Natural killer cell (primary cell): ENCODE data around the gene TRIM47. TPM values are rescaled to one million over a fixed set of nuclear protein-coding genes. Genes with fewer than 3 reads are reported as not detected.
"Not testable (repeated sequence)": the region's sequence is repeated elsewhere in the genome, so short reads cannot be mapped to it uniquely, and the experiment has no call there.

Experiments
- ATAC-seq, 3 donors: fragments of 150-1000 bp in 2 of 3; fragments of 200-7000 bp in 1 of 3; cut with Tn5 transposase; 1 replicate in 1 of 3; 2 replicates in 2 of 3; pipeline ENCODE4 v1.10.0; 2021; ENCODE audit warnings: mild to moderate bottlenecking in 2 of 3, moderate library complexity in 2 of 3
- DNase-seq, 2 donors: peaks; one replicate each; pipeline versions ENCODE4 v3.0.0 to v3.0.0-alpha.2; 2013 to 2021; ENCODE audit warnings: mixed read lengths in 1 of 2
- H3K27ac ChIP-seq: one replicate; pipeline ENCODE4 v1.5.1; 2013; ENCODE audit warnings: mild to moderate bottlenecking, low read length
- H3K27me3 ChIP-seq: one replicate; pipeline ENCODE4 v1.6.1; 2013; ENCODE audit warnings: low read length; ENCODE audit not compliant: control insufficient read depth, insufficient read depth
- H3K36me3 ChIP-seq: one replicate; pipeline ENCODE4 v1.6.1; 2013; ENCODE audit warnings: low read length; ENCODE audit not compliant: control insufficient read depth, insufficient read depth
- H3K4me1 ChIP-seq: one replicate; pipeline ENCODE4 v1.6.1; 2013; ENCODE audit warnings: low read length; ENCODE audit not compliant: control insufficient read depth, insufficient read depth
- H3K4me3 ChIP-seq: one replicate; pipeline ENCODE4 v1.5.1; 2013; ENCODE audit warnings: low read length
- H3K9me3 ChIP-seq: one replicate; pipeline ENCODE4 v1.6.1; 2013; ENCODE audit warnings: low read length; ENCODE audit not compliant: control insufficient read depth, insufficient read depth
- H3K27ac Mint-ChIP-seq, 2 donors: one replicate each; pipeline ENCODE4 v1.8.0; 2022; ENCODE audit warnings: mild to moderate bottlenecking in 2 of 2, mixed read lengths in 2 of 2, moderate library complexity in 1 of 2
- H3K27me3 Mint-ChIP-seq, 2 donors: one replicate each; pipeline ENCODE4 v1.8.0; 2022; ENCODE audit warnings: low read depth in 2 of 2, mixed read lengths in 2 of 2
- H3K36me3 Mint-ChIP-seq: one replicate; pipeline ENCODE4 v1.8.0; 2022; ENCODE audit warnings: mixed read lengths
- H3K4me1 Mint-ChIP-seq, 2 donors: one replicate each; pipeline ENCODE4 v1.8.0; 2022; ENCODE audit warnings: mixed read lengths in 2 of 2
- H3K4me3 Mint-ChIP-seq: one replicate; pipeline ENCODE4 v1.8.0; 2022; ENCODE audit warnings: mild to moderate bottlenecking, moderate library complexity, mixed read lengths
- H3K9me3 Mint-ChIP-seq, 2 donors: one replicate each; pipeline ENCODE4 v1.8.0; 2022; ENCODE audit warnings: mixed read lengths in 2 of 2
- WGBS: methylation state at CpG from one replicate; pipeline ENCODE4 v1.1.7; 2013; ENCODE audit warnings: missing lambda C conversion rate; ENCODE audit not compliant: insufficient coverage; 5-methylcytosine and 5-hydroxymethylcytosine counted together
- intact Hi-C: fragments of 100-400 bp; cut with micrococcal nuclease; formaldehyde crosslinking; loops from one replicate; pipeline ENCODE4 v1.14.2; 2022
- total RNA-seq, 4 donors: library from RNA; stranded (reverse); fragments of 120-200 nt in 1 of 4; gene quantifications; one replicate each; pipeline versions ENCODE4 v1.2.3 to v1.2.4, GENCODE V29; 2013 to 2022
- TF ChIP-seq, protein P1 (sequence below): fragments of 200-600 bp; IDR thresholded peaks from one replicate; pipeline ENCODE4 v1.8.0; 2022; ENCODE audit warnings: antibody characterized with exemption

TRIM47 gene
- total RNA-seq, 3 donors from 2014 or later (not counting 1 experiment from before 2014, with no cell fraction given): 1.2 to 2.5 (median 2.0) TPM

DNA sequence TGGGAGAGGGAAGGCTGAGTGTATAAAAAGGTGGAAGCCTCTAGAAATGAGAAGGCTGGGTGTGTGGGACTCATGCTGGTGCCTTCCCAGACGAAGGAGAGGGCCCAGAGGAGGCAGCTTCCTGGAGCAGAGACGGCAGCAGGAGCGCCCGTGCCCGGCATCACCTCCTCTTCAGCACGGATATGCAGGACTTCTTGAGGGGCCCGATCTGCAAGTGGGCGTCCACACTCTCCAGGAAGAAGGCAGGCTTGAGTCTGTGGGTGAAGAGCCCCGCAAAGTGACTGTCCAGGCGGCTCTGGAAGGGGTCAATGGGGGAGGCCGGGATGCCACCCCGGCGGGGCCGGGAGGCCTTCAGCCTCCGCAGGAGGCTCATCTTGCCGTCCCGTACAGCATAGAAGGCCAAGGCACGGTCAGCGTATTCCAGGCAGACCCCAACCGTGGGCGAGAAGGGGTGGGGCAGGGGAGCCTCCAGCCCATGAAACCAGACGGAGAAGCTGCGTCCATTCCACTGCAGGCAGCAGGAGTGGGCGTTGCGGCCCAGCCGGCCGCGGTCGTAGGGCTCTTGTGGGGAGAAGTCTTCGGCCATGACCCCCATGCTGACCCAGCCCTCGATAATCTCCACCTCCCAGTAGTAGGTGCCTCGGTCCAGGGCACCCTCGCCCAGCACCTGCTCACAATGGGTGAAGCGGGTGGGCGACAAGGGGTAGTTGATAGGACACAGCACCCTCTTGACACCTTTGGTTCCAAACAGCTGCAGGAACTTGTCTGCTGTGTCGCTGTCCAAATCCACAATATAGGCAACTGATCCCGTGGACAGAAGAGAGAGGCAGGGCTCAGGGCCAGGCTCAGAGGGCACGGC is 3.8 kb downstream of the TRIM47 start:
- Mint-ChIP-seq H3K4me1 (peaks cover 18 to 22% of the 10 kb centered on the region in 2 donors), H3K27me3 (peaks cover 0 to 10% of the 10 kb centered on the region in 2 donors), H3K27ac (no peak overlapping the region), H3K9me3 (no peaks in the 10 kb centered on the region), H3K4me3 (no peak overlapping the region), H3K36me3 (no peaks in the 10 kb centered on the region)
- WGBS: 96% methylated on average over 38 of the region's 38 CpGs
- ATAC-seq: no peak
- TF ChIP-seq, protein P1, sequence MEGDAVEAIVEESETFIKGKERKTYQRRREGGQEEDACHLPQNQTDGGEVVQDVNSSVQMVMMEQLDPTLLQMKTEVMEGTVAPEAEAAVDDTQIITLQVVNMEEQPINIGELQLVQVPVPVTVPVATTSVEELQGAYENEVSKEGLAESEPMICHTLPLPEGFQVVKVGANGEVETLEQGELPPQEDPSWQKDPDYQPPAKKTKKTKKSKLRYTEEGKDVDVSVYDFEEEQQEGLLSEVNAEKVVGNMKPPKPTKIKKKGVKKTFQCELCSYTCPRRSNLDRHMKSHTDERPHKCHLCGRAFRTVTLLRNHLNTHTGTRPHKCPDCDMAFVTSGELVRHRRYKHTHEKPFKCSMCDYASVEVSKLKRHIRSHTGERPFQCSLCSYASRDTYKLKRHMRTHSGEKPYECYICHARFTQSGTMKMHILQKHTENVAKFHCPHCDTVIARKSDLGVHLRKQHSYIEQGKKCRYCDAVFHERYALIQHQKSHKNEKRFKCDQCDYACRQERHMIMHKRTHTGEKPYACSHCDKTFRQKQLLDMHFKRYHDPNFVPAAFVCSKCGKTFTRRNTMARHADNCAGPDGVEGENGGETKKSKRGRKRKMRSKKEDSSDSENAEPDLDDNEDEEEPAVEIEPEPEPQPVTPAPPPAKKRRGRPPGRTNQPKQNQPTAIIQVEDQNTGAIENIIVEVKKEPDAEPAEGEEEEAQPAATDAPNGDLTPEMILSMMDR: no peak
- no peak overlapping the region for H3K4me3 ChIP-seq
- no peaks in the 10 kb centered on the region for H3K9me3 ChIP-seq
- no peak for DNase-seq
- no peak overlapping the region for H3K27ac ChIP-seq
- H3K27me3 ChIP-seq: peaks cover 17% of the 10 kb centered on the region
- peaks cover 42% of the 10 kb centered on the region for H3K4me1 ChIP-seq
- H3K36me3 ChIP-seq: no peaks in the 10 kb centered on the region
- intact Hi-C loops: no loop called here

DNA sequence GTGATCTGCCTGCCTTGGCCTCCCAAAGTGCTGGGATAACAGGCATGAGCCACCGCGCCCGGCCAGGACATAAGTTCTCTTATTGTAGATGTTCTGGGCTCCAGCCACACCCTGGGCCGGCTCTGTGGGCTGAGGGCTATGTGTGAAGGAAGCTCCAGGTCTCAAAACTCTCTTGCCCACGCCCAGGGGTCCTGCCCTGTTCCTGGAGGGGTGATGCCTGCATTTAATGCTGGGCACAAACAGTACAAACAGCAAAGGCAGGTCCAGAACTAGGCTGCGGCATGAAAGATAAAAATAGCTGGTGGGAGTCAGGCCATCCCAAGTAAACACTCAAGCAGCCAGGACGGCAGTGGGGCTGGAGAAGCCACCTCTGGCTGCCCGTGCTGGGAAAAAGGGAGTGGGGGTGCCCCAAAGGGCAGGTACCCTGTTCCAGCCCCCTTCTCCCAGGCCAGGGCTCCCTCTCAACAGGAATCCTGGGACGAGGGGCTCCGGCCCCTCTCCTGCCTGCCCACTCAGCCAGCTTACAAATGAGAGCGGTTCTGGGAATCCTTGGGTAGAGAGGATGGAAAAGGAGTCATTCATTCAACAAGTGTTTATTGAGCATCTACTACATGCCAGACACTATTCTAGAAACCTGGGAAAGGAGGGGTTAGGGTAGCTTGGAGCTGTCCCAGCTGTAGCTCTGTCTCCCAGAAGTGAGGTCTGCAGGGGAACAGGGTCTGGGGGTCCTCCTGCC is 4.6 kb downstream of the TRIM47 start:
- WGBS: 96% methylated on average over 8 of the region's 11 CpGs

DNA sequence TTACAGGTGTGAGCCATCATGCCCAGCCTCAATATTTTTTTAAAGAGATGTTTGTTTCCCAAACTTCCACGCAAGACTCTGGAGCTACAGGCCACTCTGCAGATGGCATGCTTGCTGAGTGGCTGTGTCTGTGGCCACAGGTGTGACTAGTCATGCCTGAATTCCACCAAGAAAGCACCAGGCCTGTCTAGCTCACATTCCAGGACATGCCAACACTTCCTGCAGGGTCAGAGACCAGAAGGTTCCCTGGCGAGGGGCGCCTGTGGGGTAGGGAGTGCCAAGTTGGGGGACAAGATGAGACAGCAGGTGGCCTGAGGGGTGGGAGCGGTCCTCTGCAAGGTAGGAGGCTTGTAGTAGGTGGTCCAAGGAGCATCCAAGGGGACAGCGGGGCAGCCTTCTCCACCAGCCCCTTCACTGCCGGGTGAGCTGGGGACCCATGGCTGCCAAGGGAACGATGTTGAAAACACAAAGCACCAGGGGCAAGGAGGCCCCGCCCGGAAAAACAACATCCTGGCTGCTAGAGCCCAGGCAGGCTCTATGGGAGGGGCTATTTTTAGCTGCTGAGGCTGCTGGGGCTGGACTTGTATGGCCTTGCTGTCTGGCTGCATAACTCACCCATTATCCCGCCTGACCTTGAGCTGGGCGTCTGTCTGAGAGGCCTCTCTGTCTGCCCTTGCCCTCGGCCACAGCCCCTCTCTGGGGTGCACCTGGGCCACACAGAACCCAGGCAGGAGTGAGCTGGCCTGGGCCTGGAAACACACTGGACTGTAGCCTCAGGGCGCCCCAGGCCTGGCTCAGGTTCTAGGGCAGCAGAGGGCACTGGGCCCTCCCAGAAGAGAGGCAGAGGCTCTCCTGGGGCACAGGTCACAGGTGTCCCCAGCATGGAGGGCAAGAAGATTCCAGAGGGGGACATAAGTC is 5.7 kb downstream of the TRIM47 start:
- Mint-ChIP-seq H3K27ac (peak overlapping the region in 1 of 2 donors; percentile 31), H3K36me3 (no peaks in the 10 kb centered on the region), H3K4me1 (peaks cover 15 to 19% of the 10 kb centered on the region in 2 donors), H3K27me3 (peaks cover 0 to 8% of the 10 kb centered on the region in 2 donors), H3K9me3 (no peaks in the 10 kb centered on the region), H3K4me3 (no peak overlapping the region)
- Histone ChIP-seq H3K36me3 (no peaks in the 10 kb centered on the region), H3K27me3 (peaks cover 12% of the 10 kb centered on the region), H3K4me1 (peaks cover 37% of the 10 kb centered on the region), H3K4me3 (no peak overlapping the region), H3K9me3 (no peaks in the 10 kb centered on the region), H3K27ac (peak overlapping the region; percentile 43)
- intact Hi-C loops: no loop called here
- TF ChIP-seq, protein P1: no peak
- WGBS: 50% methylated on average over 13 of the region's 13 CpGs
- peak in 1 of 2 donors; percentile 78 for DNase-seq
- ATAC-seq: peak; percentile 25 to 47 (median 37)

More for the DNA sequence above, 4.6 kb downstream of the TRIM47 start:
- H3K27ac Mint-ChIP-seq: no peak overlapping the region
- TF ChIP-seq, protein P1: no peak
- intact Hi-C loops: no loop called here
- no peaks in the 10 kb centered on the region for H3K9me3 Mint-ChIP-seq
- peaks cover 18 to 22% of the 10 kb centered on the region in 2 donors for H3K4me1 Mint-ChIP-seq
- no peaks in the 10 kb centered on the region for H3K36me3 Mint-ChIP-seq
- ATAC-seq: no peak
- peaks cover 0 to 10% of the 10 kb centered on the region in 2 donors for H3K27me3 Mint-ChIP-seq
- no peaks in the 10 kb centered on the region for H3K36me3 ChIP-seq
- no peak overlapping the region for H3K27ac ChIP-seq
- peaks cover 40% of the 10 kb centered on the region for H3K4me1 ChIP-seq
- no peak overlapping the region for H3K4me3 ChIP-seq
- no peaks in the 10 kb centered on the region for H3K9me3 ChIP-seq
- no peak overlapping the region for H3K4me3 Mint-ChIP-seq
- peaks cover 14% of the 10 kb centered on the region for H3K27me3 ChIP-seq
- no peak for DNase-seq

DNA sequence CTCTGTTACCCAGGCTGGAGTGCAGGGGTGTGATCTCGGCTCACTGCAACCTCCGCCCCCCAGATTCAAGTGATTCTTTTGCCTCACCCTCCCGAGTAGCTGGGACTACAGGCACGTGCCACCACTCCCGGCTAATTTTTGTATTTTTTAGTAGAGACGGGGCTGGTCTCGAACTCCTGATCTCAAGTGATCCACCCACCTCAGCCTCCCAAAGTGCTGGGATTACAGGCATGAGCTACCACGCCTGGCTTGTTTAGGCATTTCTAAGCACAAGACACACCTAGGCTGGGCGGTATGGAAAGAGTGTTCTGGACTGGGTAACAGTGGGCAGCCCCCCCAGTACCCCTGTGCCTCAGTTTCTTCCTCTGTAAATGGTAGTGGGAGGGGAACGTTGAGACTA is 8.2 kb downstream of the TRIM47 start:
- WGBS: 94% methylated on average over 10 of the region's 10 CpGs
- DNase-seq, H3K4me3 ChIP-seq, H3K36me3 ChIP-seq, H3K4me1 Mint-ChIP-seq, H3K36me3 Mint-ChIP-seq, H3K27me3 ChIP-seq, H3K9me3 ChIP-seq, H3K27ac ChIP-seq, H3K4me3 Mint-ChIP-seq, ATAC-seq, H3K9me3 Mint-ChIP-seq, H3K27ac Mint-ChIP-seq, H3K27me3 Mint-ChIP-seq, intact Hi-C loops: not testable (repeated sequence)
- H3K4me1 ChIP-seq: peaks cover 15% of the 10 kb centered on the region
